ENCODE results near the gene SH3PXD2B. TPM values are rescaled to one million over a fixed set of nuclear protein-coding genes. Genes with fewer than 3 reads are reported as not detected.

Gene SH3PXD2B
- total and polyA plus RNA-seq, 2 of the 4 experiments (the other 2 are of a cell fraction): 8.2 to 14.4 TPM

- H3K79me1 ChIP-seq (ENCODE audit: low read depth in 1 of 2, low read length in 2 of 2): no peaks in the 10 kb centered on the region
- in situ Hi-C loops (cut with MboI; ENCODE audit: low sequenced_read_pairs): loop anchor here (5.0 to 10.0 kb wide), 2 partner anchors 219 to 467 kb away; no protein-coding TSS in a partner anchor
- no peak for ATAC-seq (ENCODE audit: low read depth)
- CTCF ChIA-PET: interaction anchor here (3.4 kb wide), 1 partner anchor 219 kb away, joined by 24 read pairs; no protein-coding TSS in a partner anchor
- H3K27me3 ChIP-seq (ENCODE audit: control insufficient read depth, insufficient read depth, low read length): peaks cover 14% of the 10 kb centered on the region
- H3K4me3 ChIP-seq (ENCODE audit: insufficient read depth, low read depth, low read length): no peak overlapping the region
- no peaks in the 10 kb centered on the region for H3K9me3 ChIP-seq (ENCODE audit: control insufficient read depth, insufficient read depth, low read length)
- H3K56ac ChIP-seq (ENCODE audit: extremely low read depth, insufficient read depth, low read length): no peak overlapping the region
- no peak overlapping the region for H3K4me2 ChIP-seq (ENCODE audit: low read depth, low read length)
- no peak overlapping the region for H4K8ac ChIP-seq (ENCODE audit: low read depth in 2 of 2, low read length in 2 of 2)
- no peak overlapping the region for H4K5ac ChIP-seq (ENCODE audit: low read depth, low read length)
- no peak overlapping the region for H3K18ac ChIP-seq (ENCODE audit: low read depth, low read length)
- H2AFZ ChIP-seq (replicated peaks; ENCODE audit: low read length, poor library complexity): no peak overlapping the region
- no peak overlapping the region for H2BK5ac ChIP-seq (ENCODE audit: low read depth, low read length, poor library complexity, severe bottlenecking)
- no peak overlapping the region for H3K9ac ChIP-seq (ENCODE audit: low read depth, low read length)
- no peak overlapping the region for H2AK9ac ChIP-seq (replicated peaks; ENCODE audit: low read depth, low read length, poor library complexity)
- no peak overlapping the region for H3K14ac ChIP-seq (replicated peaks; ENCODE audit: low read depth, low read length)
- 83% methylated on average over 1 of the region's 3 CpGs; no CpG with 5 or more reads in 1 of the 2 experiments for WGBS, 2 experiments (ENCODE audit: extremely low coverage in 2 of 2, insufficient read length in 1 of 2)
- H3K4ac ChIP-seq (ENCODE audit: low read depth, low read length): no peak overlapping the region
- DNase-seq: no peak
- no peak overlapping the region for H4K91ac ChIP-seq (ENCODE audit: insufficient read depth, low read depth, low read length)
- H2BK15ac ChIP-seq (ENCODE audit: low read depth, low read length): no peak overlapping the region
- no peak for TF ChIP-seq RAD21 (IDR thresholded peaks at IDR 0.05; ENCODE audit: low read length)
- no peak for TF ChIP-seq USF2 (IDR thresholded peaks at IDR 0.05; ENCODE audit: low read depth, low read length)
- no peak for TF ChIP-seq FOS (IDR thresholded peaks at IDR 0.05; ENCODE audit: low read depth, low read length)
- TF ChIP-seq ELK1 (IDR thresholded peaks at IDR 0.05; ENCODE audit: borderline replicate concordance, low read depth, low read length): no peak
- no peak for TF ChIP-seq CTCF (conservative IDR thresholded peaks at IDR 0.05; ENCODE audit: low read depth, low read length)
- no peak for TF ChIP-seq MAZ (IDR thresholded peaks at IDR 0.05; ENCODE audit: borderline replicate concordance, low read depth, low read length)
- TF ChIP-seq MAFK (IDR thresholded peaks at IDR 0.05; ENCODE audit: low read depth, low read length): no peak
- no peak for TF ChIP-seq MXI1 (IDR thresholded peaks at IDR 0.05; ENCODE audit: borderline replicate concordance, low read depth, low read length)
- no peak for TF ChIP-seq NFE2L2 (IDR thresholded peaks at IDR 0.05; ENCODE audit: low read depth, low read length)
- no peak for TF ChIP-seq POLR2A (IDR thresholded peaks at IDR 0.05; ENCODE audit: low read depth, low read length)
- no peak for TF ChIP-seq CEBPB (IDR thresholded peaks at IDR 0.05; ENCODE audit: low read depth, low read length)
- TF ChIP-seq RFX5 (IDR thresholded peaks at IDR 0.05; ENCODE audit: low read depth, low read length): no peak
- TF ChIP-seq CHD1 (IDR thresholded peaks at IDR 0.05; ENCODE audit: low read depth, low read length): no peak
- TF ChIP-seq SMC3 (IDR thresholded peaks at IDR 0.05; ENCODE audit: low read depth, low read length): no peak
- no peak for TF ChIP-seq BHLHE40 (IDR thresholded peaks at IDR 0.05; ENCODE audit: low read depth, low read length)
- no peak for TF ChIP-seq RCOR1 (IDR thresholded peaks at IDR 0.05; ENCODE audit: insufficient replicate concordance, low read length)
- no peaks in the 10 kb centered on the region for H3K36me3 ChIP-seq (ENCODE audit: control insufficient read depth, insufficient read depth, low read length)
- H3K9me1 ChIP-seq (ENCODE audit: insufficient read depth, low read length): no peaks in the 10 kb centered on the region
- H2BK120ac ChIP-seq (ENCODE audit: low read depth, low read length): no peak overlapping the region
- no peak overlapping the region for H2AK5ac ChIP-seq (ENCODE audit: low read depth, low read length)
- H3K23ac ChIP-seq (ENCODE audit: low read depth, low read length): no peak overlapping the region
- no peak overlapping the region for H3K27ac ChIP-seq (ENCODE audit: insufficient read depth, low read length)
- H4K20me1 ChIP-seq (ENCODE audit: insufficient read depth, low read length): no peaks in the 10 kb centered on the region
- dilution Hi-C loops (cut with HindIII; ENCODE audit: low sequenced_read_pairs, unreplicated experiment): no loop called here
- intact Hi-C loops (cut with micrococcal nuclease): loop anchor here (10.0 kb wide), 1 partner anchor 467 kb away; no protein-coding TSS in a partner anchor
- no TSS peak for BruUV-seq (replicated peaks)
- H3K4me1 ChIP-seq (ENCODE audit: control insufficient read depth, insufficient read depth, low read length): no peaks in the 10 kb centered on the region
- H2BK20ac ChIP-seq (ENCODE audit: low read depth, low read length): no peak overlapping the region
- POLR2A ChIA-PET (ENCODE audit: unreplicated experiment): no interaction called here
Measured at GRCh38 chr5:172478256-172478655, 23.9 kb upstream of the SH3PXD2B start.

Measured in IMR-90 (cell line).